ENCODE results near the gene BCL2L14.

The BCL2L14 gene

DNA sequence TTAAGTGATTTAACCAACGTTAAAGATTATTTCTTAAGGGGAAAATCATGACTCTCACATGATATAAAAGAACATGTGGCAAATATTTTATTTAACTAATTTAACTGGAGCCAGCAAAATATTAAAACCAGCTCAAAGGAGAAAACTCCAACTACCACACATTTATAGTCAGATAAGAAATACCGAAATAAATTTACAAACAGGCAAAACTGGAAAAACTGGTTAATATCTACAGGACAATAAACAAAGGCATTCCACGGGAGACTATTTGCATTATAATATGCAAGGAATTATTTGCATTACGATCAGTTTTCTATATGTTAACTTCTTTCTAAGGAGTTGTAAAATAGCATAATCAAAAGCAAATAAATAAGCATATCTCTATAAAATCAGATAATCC lies 13.8 kb upstream of the BCL2L14 start:
- DNase-seq (ENCODE audit: low read depth), result no peak

DNA sequence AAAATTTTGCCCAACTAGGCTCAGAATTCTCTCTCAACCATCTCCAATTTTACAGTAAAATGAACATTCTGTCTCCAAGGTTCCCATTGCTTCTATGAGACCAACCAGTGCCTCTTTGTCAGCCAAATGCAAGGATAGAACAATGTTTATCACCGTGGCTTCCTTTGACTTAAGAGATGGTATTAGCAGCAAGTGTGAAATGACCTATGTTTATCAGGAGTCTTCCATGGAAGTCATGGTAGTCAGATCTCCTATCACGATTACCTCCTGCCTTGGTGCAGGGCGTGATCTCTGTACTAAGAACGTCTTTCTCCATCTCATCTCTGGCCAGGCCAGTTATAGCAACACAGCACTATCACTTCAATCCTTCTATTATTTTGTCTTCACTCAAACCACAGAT lies 6.1 kb upstream of the BCL2L14 start:
- no peak for DNase-seq (ENCODE audit: low read depth)

DNA sequence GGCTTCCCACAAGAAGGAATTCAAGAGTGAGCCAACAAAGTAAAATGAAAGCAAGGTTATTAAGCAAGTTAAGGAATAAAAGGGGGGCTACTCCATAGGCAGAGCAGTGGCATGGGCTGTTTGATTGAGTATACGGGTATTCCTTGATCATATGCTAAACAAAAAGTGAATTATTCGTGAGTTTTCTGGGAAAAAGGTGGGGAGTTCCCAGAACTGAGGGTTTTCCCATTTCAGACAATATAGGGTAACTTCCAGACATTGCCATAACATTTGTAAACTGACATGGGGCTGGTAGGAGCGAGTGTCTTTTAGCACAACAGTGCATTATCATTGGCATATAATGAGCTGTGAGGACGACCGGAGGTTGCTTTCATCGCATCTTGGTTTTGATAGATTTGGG lies 2.0 kb upstream of the BCL2L14 start:
- DNase-seq (ENCODE audit: low read depth), result no peak

DNA sequence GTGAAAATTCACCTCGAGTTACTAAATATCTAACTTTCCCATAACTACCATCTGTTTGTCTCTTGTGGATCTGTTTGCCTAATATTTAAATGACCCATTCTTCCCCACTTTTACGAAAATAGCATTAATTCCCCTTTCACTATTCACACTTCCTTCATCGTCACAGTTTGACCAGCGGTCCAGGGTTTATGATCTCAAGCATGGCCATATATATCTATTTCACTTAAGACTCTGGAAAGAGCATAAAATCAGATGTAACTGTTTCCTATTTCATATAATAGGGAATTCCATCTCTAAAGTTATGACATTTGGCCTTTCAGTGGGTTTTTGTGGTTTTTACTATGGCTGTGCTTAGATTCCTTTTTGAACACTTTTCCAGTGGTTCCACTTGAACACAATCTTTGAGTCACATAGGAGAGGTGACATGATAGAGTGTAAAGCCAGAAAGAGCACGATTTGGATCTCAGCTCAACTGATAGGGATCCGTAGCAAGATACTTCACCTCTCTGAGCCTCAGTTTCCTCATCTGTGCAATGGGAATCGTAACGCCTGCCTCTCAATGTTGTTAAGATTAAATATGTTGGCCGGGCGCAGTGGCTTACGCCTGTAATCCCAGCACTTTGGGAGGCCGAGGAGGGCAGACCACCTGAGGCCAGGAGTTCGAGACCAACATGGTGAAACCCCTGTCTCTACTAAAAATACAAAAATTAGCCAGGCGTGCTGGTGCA lies 754 bp upstream of the BCL2L14 start:
- DNase-seq (ENCODE audit: low read depth), result no peak

DNA sequence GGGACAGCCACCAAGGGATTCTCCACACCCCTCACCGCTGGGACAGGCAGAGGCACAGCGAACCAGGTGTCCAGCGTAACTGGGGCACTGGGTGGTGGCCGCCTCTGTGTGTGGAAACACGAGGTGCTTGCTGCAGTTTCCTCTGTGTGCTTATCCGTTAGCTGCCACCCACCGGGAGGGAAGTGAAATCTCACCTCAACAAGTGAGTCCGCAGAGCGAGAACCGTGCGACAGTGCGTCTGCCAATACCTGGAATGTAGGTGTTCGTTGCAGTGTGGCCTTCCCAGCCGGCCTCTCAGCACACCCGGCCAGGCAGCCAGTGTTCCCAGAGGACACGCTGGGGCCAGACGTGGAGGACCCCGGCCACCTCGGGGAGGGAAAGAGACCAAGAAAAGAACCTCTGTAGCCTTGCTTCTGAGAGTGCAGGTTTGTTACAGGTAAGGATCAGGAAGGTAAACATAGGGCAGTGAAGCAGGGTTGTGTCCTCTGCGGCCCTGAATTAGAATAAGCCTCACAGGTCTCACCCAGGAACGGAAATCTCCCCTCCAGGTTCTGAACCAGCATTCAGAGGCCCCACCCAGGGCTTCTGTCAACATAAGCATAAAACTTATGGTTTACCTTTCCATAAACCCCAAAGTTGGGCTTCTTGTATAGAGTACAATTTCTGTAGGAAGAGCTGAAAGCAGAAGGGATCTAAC lies 1.5 kb downstream of the BCL2L14 start:
- peak; percentile 5 for DNase-seq (ENCODE audit: low read depth)

DNA sequence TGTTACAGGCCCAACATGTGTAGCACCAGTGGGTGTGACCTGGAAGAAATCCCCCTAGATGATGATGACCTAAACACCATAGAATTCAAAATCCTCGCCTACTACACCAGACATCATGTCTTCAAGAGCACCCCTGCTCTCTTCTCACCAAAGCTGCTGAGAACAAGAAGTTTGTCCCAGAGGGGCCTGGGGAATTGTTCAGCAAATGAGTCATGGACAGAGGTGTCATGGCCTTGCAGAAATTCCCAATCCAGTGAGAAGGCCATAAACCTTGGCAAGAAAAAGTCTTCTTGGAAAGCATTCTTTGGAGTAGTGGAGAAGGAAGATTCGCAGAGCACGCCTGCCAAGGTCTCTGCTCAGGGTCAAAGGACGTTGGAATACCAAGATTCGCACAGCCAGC lies 8.6 kb downstream of the BCL2L14 start:
- no peak for DNase-seq (ENCODE audit: low read depth)

DNA sequence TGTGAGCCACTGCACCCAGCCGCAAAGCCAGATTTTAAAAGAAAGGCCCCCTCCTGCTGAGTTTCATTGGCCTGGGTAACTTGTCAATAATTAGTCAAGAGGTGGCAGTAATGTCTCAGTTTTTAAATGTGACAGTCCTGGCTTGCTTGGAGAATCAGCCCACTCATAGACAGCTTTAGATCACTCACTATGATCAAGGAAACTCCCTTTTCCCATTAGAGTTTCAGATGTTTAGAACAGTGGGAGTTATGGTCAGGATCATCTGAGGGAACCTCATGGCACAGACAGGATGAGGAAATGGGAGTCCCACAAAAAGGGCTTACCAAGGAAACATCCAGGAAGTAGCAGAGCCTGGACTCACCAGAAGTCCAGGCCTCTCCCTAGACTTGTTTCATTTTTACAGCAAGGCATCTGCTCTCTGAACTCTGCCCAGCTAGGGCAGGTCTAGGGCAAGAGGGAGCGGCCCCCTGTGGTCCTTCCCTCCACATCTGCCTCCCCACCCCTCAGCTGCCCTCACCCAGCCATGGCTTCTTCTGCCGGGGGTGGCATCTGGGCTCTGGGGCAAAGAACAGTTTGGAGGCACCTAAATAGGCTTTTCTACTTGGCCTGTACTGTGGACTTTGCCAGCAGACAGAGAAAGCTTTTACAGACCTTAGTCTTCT lies 11.2 kb downstream of the BCL2L14 start:
- DNase-seq (ENCODE audit: low read depth), result no peak

DNA sequence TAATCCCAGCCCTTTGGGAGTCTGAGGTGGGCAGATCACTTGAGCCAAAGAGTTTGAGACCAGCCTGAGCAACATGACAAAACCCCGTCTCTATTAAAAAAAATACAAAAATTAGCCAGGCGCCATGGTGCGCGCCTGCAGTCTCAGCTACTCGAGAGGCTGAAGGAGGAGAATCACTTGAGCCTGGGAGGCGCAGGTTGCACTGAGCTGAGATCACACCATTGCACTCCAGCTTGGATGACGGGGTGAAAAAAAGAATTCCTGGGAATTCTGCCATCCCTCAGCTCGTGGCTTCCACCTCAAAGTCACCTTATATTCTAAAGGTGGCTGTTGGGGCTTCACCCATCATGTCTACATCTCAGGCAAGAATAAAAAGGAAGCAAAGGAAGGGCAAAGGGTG lies 12.9 kb downstream of the BCL2L14 start:
- DNase-seq (ENCODE audit: low read depth), result no peak

DNA sequence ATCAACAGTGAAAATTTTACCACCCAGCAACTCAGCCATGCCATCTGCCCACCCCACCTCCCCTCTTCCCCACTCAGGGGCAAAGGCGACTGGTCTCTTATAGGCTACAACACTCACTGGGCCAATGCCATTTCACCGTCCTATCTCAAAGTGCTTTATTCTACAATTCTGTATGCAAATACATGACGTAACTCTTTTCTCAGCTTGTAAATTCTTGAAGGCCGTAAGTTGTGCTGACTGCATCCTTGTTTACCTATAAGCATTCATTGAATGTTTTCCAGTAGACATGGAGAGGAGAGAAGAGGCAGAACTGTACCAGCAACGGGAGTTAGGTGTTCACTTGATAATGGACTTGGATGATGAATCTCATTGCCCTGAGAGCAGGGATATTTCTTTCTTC lies 15.6 kb downstream of the BCL2L14 start:
- DNase-seq (ENCODE audit: low read depth), result no peak

DNA sequence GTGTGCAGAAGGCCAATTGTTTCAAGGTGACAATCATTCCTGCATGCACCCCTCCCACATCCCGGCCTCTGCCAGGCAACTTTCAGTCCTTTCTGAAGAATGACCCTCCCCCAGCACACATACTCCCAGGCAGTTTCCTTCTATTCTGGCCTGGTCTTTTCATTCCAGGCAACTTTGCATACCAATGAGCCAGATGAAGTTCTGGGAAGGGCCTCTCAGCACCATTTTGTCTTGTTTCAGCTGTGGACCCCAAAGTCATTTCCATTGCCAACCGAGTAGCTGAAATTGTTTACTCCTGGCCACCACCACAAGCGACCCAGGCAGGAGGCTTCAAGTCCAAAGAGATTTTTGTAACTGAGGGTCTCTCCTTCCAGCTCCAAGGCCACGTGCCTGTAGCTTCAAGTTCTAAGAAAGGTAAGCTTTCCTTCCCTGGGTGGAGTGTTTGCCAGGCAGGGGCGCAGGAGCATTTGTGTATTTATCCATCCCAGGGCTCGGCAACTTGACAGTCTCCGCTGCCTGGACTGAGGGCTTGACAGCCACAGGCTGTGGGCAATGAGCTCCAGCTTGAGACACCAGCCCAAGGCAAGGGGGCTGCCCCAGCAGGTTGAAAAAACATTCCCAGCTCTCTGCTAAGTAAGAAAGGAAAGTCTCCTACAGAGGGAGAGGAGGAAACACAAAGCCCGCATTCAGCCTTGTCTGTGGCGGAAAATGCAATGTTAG lies 16.4 kb downstream of the BCL2L14 start:
- no peak for DNase-seq (ENCODE audit: low read depth)

DNA sequence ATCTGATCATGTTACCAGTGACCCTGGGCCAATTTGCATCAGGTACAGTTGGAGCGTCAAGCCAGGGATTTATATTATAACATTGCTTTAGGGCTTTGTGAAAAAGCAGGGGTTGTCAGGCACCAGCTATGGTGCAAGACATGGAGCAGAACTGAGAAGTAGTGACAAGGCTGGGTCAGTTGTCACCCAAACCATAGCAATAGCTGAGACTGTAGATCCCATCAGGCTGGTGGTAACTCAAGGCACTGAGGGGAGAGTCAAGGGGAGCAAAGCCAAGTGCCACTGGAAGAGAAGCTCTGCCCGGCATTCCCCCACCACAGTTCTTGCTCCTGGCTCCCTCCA lies 16.9 kb downstream of the BCL2L14 start:
- no peak for DNase-seq (ENCODE audit: low read depth)

DNA sequence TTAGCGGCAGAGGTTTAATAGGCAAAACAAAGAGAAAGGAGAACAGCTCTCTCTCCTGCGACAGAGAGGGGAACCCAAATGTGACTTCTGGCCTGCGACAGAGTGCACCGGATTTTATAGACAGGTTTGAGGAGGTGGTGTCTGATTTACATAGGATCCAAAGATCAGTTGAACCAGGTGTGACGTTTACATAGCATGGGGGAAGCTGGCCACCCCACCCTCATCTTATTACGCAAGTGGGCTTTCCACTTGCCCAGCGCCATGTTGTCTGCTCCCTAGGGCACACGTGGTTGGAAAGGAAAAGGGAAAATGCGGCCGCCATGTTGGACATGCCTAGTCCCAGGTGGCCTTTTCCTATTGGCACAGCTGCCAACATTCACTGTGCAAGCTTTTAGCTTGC lies 17.4 kb downstream of the BCL2L14 start:
- DNase-seq (ENCODE audit: low read depth), result no peak

DNA sequence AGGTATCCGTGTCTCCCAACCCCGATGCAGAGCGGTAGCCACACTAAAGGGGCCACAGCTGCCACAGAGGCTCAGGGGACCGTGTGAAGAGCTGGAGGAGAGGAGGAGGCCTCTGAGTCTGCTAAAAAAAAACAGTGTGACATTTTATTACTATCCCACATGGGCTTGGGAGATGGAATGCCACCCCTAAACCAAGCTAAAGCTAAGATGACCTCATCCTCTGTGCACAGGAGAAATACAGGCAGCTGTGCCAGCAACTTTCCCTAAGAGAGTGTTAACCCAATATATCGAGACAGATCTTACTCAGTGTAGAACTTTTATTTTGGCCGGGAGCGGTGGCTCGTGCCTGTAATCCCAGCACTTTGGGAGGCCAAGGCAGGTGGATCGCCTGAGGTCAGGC lies 18.0 kb downstream of the BCL2L14 start:
- DNase-seq (ENCODE audit: low read depth), result no peak

DNA sequence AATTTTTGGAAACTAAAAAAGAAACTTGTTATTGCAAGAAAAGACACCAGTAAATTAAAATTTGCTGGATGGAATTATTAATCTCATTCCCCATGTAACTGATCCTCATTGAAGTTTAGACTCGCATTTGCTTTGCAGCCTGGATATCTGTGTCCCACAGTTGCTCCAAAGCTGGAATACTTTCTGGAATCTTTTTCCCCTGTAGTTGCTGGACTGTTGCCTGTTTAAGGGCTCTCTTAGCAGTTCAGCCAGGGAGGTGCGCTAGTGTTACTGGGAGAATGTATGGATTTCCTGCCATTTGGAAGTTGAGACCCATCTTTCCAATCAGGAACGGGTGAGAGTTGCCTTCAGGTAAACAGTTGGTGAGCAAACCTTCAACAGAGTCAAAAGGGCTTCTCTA lies 20.3 kb downstream of the BCL2L14 start:
- no peak for DNase-seq (ENCODE audit: low read depth)

DNA sequence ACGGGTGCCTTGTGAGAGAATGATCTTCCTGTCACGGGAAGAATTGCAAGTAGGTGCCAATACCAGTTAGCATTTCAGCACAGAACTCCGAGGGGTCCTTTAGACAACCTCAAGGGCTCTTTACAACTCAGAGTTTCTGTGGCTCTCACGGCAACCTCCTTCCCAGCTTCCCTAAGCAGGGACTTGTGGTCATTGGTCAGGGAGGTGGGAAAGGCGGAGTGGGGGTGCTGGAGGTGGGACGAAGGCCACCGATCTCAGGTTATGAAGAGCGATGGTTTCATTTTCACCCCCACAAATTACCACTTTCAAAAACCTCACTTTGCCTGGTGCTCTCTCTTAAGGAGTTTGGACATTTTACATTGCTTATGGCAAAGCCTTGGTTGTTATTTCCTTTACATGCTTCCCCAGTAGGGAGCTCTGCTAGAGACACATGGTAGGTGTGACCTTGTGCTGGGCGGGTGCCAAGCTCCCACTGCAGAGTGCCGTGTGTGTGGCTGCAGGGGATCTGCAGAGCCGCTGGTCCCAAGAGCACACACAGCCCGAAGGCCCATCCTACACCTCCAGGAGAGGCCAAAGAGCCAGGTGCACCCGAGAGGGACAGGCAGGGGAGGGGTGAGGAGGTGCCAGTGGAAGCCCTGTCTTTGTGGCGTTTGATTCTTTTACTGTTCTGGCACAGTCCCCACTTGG lies 21.4 kb downstream of the BCL2L14 start:
- no peak for DNase-seq (ENCODE audit: low read depth)

DNA sequence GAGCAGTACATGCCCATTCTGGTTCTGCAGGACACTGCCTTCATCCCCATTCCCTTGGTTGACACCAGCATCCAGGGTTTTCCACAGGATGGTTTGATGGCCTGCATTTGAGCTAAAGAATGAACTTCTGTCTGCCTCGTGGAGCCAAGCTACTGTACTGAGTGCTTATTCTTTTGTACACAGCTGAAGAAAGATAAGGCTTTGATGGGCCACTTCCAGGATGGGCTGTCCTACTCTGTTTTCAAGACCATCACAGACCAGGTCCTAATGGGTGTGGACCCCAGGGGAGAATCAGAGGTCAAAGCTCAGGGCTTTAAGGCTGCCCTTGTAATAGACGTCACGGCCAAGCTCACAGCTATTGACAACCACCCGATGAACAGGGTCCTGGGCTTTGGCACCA lies 23.7 kb downstream of the BCL2L14 start:
- no peak for DNase-seq (ENCODE audit: low read depth)

DNA sequence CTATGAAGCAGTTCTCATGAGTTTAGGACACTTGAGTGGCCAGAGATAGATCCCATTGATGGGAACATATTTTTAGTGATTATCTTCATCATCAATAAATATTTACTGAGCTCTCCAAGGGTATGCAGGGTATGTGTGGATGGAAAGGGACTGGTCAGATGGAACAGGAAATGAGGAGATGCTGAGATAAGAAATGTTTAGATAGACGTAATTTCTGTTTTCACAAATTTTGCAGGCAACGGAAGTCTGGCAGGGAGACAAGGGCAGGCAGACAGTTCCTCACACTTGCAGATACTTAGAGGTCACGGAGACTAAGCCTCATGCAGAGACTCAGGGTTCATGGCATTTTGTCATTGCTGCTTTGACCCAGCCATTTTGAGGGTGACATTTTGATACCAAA lies 24.3 kb downstream of the BCL2L14 start:
- DNase-seq (ENCODE audit: low read depth), result no peak

DNA sequence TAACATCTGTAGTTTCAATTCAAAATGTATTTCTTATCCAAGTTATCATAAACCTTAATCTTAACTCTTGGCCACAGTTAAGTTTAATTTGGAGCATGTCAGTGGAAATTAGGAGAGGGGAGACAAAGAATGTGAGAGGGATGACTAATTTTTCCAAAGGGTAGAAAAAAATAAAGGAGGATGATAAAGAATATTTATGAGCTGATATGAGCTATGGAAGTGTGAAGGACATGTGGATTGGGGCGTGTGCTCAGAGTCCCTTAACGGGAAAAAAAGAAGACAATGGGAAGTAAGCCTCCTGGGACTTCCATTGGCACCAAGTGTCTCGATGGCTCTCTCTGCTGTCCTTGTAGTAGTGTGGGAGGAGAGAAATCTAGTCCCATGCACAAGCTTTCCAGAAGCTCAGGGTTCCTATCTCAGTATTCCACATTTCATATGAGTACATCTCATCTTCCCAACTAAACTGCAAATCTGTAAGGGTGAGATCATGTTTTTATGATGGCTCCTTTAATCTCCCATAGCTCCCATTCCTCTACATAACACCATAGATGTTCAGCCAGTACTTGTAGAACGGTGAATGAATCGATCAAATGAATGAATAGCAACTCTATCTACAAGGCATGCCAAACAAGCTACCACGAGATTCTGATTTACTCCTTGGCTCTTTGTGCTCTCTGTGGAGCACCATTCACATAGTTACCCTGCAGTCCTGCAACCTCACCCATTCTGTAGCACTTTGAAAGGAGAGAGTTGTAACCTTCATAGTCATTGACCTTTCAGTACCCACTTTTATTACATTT lies 27.4 kb downstream of the BCL2L14 start:
- no peak for DNase-seq (ENCODE audit: low read depth)

DNA sequence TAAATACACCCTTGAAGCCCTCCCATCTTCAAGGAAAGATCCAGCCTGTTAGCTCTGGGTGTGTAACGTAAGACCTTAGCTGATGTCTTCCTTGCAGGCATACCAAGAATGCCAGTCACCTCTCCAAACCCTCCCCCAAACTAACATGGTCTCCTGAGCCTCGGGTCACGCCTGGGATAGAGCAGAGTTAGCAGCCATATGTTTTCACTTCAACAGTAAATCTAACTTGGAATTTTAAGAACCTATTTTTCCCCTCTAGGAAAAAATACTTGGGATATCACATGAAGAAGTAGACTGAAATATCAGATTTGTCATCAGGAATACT lies 27.9 kb downstream of the BCL2L14 start:
- DNase-seq (ENCODE audit: low read depth), result no peak

DNA sequence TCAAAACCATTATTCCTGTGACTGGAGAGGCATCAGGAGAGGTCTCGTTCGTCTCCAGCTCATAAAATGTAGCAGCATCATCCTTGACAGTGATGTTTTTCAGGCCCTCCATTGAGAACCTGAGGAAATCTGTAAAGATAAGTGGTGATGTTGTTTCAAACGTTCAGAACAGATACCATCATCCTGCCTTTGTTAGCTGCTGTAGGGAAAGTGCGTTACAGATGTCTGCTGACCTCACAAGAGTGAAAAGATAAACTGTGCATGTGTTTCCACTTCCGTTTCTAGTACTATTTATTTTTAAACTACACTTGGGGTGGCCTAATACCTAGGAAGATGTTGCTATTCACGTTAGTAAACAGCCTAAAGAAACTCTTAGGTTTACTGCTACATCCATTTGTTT lies 28.4 kb downstream of the BCL2L14 start:
- DNase-seq (ENCODE audit: low read depth), result no peak

DNA sequence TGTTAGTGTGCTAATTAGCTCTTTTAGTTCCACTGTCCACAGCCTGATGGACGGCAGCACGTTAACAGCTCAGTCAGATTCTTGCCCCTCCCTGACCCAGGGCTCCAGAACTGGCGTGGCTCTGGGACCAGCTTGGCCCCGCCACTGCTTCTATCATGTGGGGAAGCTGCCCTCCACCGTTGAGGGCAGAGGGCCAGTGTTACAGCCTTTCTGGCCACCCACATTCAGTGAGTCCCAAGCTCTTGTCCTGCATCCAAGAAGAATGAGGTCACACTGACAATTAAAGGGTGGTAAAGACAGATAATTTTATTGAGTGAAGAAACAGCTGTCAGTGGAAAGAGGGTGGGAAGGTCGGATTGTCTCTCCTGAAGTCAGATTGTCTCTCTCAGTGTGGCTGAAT lies 36.9 kb downstream of the BCL2L14 start:
- no peak for DNase-seq (ENCODE audit: low read depth)

Data from activated T-helper 1 cell treated with Interleukin-2 at 50 U/mL for 16 hours (primary cell).